GM19324 (cell line): ENCODE results near the gene BEND7.
"Not testable (repeated sequence)": the region's sequence is repeated elsewhere in the genome, so short reads cannot be mapped to it uniquely, and the experiment has no call there.

Experiments
- ATAC-seq: cut with Tn5 transposase; IDR thresholded peaks from one replicate; pipeline ENCODE4 v1.9.1; 2021; ENCODE audit warnings: mild to moderate bottlenecking, moderate library complexity; ENCODE audit not compliant: unreplicated experiment, low FRiP score

BEND7 gene

GRCh38 chr10:13427943-13428342, 100.9 kb downstream of the BEND7 start:
- ATAC-seq, result not testable (repeated sequence)

GRCh38 chr10:13425397-13425796, 103.4 kb downstream of the BEND7 start:
- no peak for ATAC-seq

GRCh38 chr10:13422800-13423199, 106.0 kb downstream of the BEND7 start:
- ATAC-seq, result no peak

- no peak for ATAC-seq
Observed at GRCh38 chr10:13421382-13421917, 107.4 kb downstream of the BEND7 start.

GRCh38 chr10:13420532-13421307, 108.1 kb downstream of the BEND7 start:
- no peak for ATAC-seq

GRCh38 chr10:13417459-13418126, 111.2 kb downstream of the BEND7 start:
- ATAC-seq, result no peak

GRCh38 chr10:13416760-13417159, 112.1 kb downstream of the BEND7 start:
- no peak for ATAC-seq

- no peak for ATAC-seq
Observed at GRCh38 chr10:13414855-13415254, 114.0 kb downstream of the BEND7 start.

- ATAC-seq, result no peak
Observed at GRCh38 chr10:13414137-13414536, 114.7 kb downstream of the BEND7 start.

- ATAC-seq, result no peak
Observed at GRCh38 chr10:13412894-13413293, 115.9 kb downstream of the BEND7 start.

GRCh38 chr10:13404791-13405190, 124.0 kb downstream of the BEND7 start:
- ATAC-seq, result no peak

GRCh38 chr10:13404305-13404759, 124.5 kb downstream of the BEND7 start:
- no peak for ATAC-seq

- not testable (repeated sequence) for ATAC-seq
Observed at GRCh38 chr10:13403426-13403825, 125.4 kb downstream of the BEND7 start.

GRCh38 chr10:13402021-13402420, 126.8 kb downstream of the BEND7 start:
- ATAC-seq, result no peak

- no peak for ATAC-seq
Observed at GRCh38 chr10:13401142-13401541, 127.7 kb downstream of the BEND7 start.

GRCh38 chr10:13400196-13400965, 128.4 kb downstream of the BEND7 start:
- no peak for ATAC-seq

- ATAC-seq, result no peak
Observed at GRCh38 chr10:13399752-13400151, 129.1 kb downstream of the BEND7 start.

GRCh38 chr10:13399236-13399635, 129.6 kb downstream of the BEND7 start:
- no peak for ATAC-seq

- no peak for ATAC-seq
Observed at GRCh38 chr10:13397052-13397451, 131.8 kb downstream of the BEND7 start.

- ATAC-seq, result no peak
Observed at GRCh38 chr10:13396369-13396768, 132.4 kb downstream of the BEND7 start.

GRCh38 chr10:13395540-13395939, 133.3 kb downstream of the BEND7 start:
- no peak for ATAC-seq
